Natural killer cell treated with Interleukin-12 subunit alpha and Interleukin-12 subunit beta and Interleukin-15 and Interleukin-18, amount 100 ng/mL, for 72 hours (primary cell): Measurements from ENCODE around the gene TRIM13. TPM values are rescaled to one million over a fixed set of nuclear protein-coding genes. Genes with fewer than 3 reads are reported as not detected.

Source experiments
- ATAC-seq, 2 donors: fragments of 150-1000 bp; cut with Tn5 transposase in 1 of 2; sonication (Bioruptor Pico), chemical (Tn5 transposase) in 1 of 2; 2 replicates each; pipeline ENCODE4 v1.10.0; 2021
- DNase-seq: peaks from one replicate; pipeline ENCODE4 v3.0.0; 2022; ENCODE audit warnings: low spot score
- H3K27ac Mint-ChIP-seq, 2 donors: 1 replicate in 1 of 2; 2 replicates in 1 of 2; pipeline ENCODE4 v1.8.0; 2022; ENCODE audit warnings: mixed read lengths in 2 of 2, mild to moderate bottlenecking in 1 of 2, moderate library complexity in 1 of 2
- H3K27me3 Mint-ChIP-seq, 2 donors: 1 replicate in 1 of 2; 2 replicates in 1 of 2; pipeline ENCODE4 v1.8.0; 2022; ENCODE audit warnings: mixed read lengths in 2 of 2
- H3K36me3 Mint-ChIP-seq: one replicate; pipeline ENCODE4 v1.8.0; 2022; ENCODE audit warnings: mixed read lengths
- H3K4me1 Mint-ChIP-seq, 2 donors: 1 replicate in 1 of 2; 2 replicates in 1 of 2; pipeline ENCODE4 v1.8.0; 2022; ENCODE audit warnings: low read depth in 2 of 2, mixed read lengths in 2 of 2, mild to moderate bottlenecking in 1 of 2
- H3K4me3 Mint-ChIP-seq: one replicate; pipeline ENCODE4 v1.8.0; 2022; ENCODE audit warnings: mixed read lengths
- H3K9me3 Mint-ChIP-seq: 2 replicates; pipeline ENCODE4 v1.8.0; 2022; ENCODE audit warnings: mixed read lengths
- total RNA-seq, 2 donors: library from RNA; stranded (reverse); gene quantifications; one replicate each; pipeline ENCODE4 v1.2.3, GENCODE V29; 2022

TRIM13 gene
- total RNA-seq, 2 donors from 2014 or later = 13.8 to 15.9 TPM

DNA sequence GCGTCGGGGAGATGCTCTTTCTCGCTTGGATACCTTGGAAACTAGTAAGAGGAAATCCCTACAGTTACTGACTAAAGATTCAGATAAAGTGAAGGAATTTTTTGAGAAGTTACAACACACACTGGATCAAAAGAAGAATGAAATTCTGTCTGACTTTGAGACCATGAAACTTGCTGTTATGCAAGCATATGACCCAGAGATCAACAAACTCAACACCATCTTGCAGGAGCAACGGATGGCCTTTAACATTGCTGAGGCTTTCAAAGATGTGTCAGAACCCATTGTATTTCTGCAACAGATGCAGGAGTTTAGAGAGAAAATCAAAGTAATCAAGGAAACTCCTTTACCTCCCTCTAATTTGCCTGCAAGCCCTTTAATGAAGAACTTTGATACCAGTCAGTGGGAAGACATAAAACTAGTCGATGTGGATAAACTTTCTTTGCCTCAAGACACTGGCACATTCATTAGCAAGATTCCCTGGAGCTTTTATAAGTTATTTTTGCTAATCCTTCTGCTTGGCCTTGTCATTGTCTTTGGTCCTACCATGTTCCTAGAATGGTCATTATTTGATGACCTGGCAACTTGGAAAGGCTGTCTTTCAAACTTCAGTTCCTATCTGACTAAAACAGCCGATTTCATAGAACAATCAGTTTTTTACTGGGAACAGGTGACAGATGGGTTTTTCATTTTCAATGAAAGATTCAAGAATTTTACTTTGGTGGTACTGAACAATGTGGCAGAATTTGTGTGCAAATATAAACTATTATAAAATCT lies 15.7 kb downstream of the TRIM13 start:
- DNase-seq = no peak
- Mint-ChIP-seq H3K36me3 (peaks cover 31% of the 10 kb centered on the region), H3K4me1 (peaks cover 5 to 19% of the 10 kb centered on the region in 2 donors), H3K9me3 (no peaks in the 10 kb centered on the region), H3K27me3 (no peaks in the 10 kb centered on the region), H3K27ac (peak overlapping the region in 1 of 2 donors; percentile 65), H3K4me3 (no peak overlapping the region)
- ATAC-seq = no peak

DNA sequence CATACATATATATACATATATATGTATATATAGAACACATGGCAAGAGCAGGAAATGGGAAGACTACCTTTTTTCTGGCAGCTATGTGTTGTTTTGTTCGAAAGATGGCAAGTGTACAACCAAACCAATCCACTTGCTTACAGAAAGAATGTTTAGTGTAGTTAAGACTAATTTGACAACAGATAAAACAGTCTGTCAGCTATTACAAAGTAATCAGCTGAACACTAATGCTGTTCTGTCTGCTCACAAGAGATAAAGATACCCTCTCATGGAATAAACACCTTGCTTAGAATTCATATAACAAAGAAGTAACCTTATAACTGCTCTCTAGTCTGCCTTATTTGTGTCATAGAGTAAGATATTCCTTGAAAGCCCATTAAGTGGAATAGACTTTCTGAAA lies 17.5 kb downstream of the TRIM13 start:
- no peaks in the 10 kb centered on the region for H3K9me3 Mint-ChIP-seq
- no peaks in the 10 kb centered on the region for H3K27me3 Mint-ChIP-seq
- H3K36me3 Mint-ChIP-seq = peaks cover 36% of the 10 kb centered on the region
- no peak overlapping the region for H3K27ac Mint-ChIP-seq
- DNase-seq = no peak
- H3K4me1 Mint-ChIP-seq = peaks cover 11 to 23% of the 10 kb centered on the region in 2 donors
- no peak overlapping the region for H3K4me3 Mint-ChIP-seq
- no peak for ATAC-seq

DNA sequence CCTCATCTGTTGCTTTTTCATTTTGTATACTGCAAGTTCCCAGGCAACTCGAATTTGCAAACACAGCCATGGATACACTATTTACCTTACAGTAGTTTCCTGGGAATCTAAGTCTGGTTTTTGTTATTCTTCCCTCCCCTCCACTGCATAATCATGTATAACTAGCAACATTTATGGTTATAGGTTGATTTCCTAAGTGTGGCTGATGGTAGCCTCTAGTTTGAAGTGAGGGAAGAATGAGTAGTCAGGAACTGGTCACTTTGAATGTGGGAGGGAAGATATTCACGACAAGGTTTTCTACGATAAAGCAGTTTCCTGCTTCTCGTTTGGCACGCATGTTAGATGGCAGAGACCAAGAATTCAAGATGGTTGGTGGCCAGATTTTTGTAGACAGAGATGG lies 18.4 kb downstream of the TRIM13 start, which contains the start of gene KCNRG:
KCNRG (plus strand) TSS at position 187 of the 400 bp plus-strand sequence; CDS start at position 237, 50 bp downstream.
- no peak for DNase-seq
- Mint-ChIP-seq H3K4me3 (no peak within 1 kb of the TSS), H3K9me3 (no peaks in the 10 kb centered on the region), H3K27me3 (no peaks in the 10 kb centered on the region), H3K36me3 (peaks cover 34% of the 10 kb centered on the region), H3K4me1 (peaks cover 11 to 23% of the 10 kb centered on the region in 2 donors), H3K27ac (peak within 1 kb of the TSS in 1 of 2 donors; percentile 39)
- ATAC-seq = no peak

DNA sequence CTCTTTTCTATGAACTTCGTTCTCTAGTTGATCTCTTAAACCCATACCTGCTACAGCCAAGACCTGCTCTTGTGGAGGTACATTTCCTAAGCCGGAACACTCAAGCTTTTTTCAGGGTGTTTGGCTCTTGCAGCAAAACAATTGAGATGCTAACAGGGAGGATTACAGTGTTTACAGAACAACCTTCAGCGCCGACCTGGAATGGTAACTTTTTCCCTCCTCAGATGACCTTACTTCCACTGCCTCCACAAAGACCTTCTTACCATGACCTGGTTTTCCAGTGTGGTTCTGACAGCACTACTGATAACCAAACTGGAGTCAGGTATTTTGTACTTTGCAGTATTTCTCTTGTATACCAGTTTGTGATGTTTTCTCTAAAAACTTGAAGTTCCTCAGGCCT lies 18.9 kb downstream of the TRIM13 start:
- Mint-ChIP-seq H3K36me3 (peaks cover 30% of the 10 kb centered on the region), H3K9me3 (no peaks in the 10 kb centered on the region), H3K27me3 (no peaks in the 10 kb centered on the region), H3K4me1 (peaks cover 11 to 23% of the 10 kb centered on the region in 2 donors), H3K4me3 (no peak overlapping the region), H3K27ac (peak overlapping the region in 1 of 2 donors; percentile 39)
- no peak for DNase-seq
- no peak for ATAC-seq

DNA sequence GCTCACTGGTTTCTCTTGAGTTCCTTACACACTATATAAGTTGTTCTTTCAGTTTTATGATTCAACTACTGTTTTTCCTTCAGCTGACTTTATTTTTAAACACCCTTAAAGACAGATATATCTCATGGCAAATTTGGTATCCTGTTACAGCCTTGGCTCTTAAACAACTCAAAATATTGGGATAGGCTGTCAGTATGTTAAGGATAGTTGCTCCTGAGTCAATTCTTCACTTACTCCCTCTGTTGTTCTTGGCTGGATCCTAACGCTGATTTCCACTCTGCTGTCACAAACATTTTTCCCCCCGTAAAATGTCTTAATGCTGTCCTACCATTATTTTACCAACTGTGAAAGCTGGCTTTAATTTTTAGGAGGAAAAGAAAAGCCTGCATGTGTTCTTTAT lies 19.6 kb downstream of the TRIM13 start:
- ATAC-seq = no peak
- no peak for DNase-seq
- Mint-ChIP-seq H3K27me3 (no peaks in the 10 kb centered on the region), H3K36me3 (peaks cover 24% of the 10 kb centered on the region), H3K4me3 (no peak overlapping the region), H3K9me3 (no peaks in the 10 kb centered on the region), H3K4me1 (peaks cover 11 to 19% of the 10 kb centered on the region in 2 donors), H3K27ac (peak overlapping the region in 1 of 2 donors; percentile 39)

DNA sequence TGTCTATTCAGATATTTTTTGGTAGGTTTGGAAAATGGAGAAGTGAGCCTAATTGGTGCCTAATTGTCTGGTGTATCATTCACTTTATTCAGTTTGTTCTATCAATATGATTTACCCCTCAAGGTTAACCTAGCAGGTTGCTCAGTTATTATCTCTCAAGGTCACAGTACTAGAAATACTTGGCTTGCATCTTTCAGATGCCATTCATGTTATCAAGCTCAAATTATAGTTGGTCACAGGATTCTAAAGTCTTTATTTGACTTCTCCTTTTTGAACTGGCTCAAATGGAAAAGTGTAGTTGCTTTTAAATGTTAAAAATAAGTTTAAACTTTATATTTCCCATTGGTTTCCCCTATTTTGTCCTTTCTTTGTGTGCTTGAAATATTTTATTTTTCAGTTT lies 21.0 kb downstream of the TRIM13 start:
- Mint-ChIP-seq H3K36me3 (peaks cover 11% of the 10 kb centered on the region), H3K4me1 (peaks cover 11 to 14% of the 10 kb centered on the region in 2 donors), H3K9me3 (no peaks in the 10 kb centered on the region), H3K4me3 (no peak overlapping the region), H3K27ac (peak overlapping the region in 1 of 2 donors; percentile 54), H3K27me3 (no peaks in the 10 kb centered on the region)
- ATAC-seq (no peak), DNase-seq (no peak)

DNA sequence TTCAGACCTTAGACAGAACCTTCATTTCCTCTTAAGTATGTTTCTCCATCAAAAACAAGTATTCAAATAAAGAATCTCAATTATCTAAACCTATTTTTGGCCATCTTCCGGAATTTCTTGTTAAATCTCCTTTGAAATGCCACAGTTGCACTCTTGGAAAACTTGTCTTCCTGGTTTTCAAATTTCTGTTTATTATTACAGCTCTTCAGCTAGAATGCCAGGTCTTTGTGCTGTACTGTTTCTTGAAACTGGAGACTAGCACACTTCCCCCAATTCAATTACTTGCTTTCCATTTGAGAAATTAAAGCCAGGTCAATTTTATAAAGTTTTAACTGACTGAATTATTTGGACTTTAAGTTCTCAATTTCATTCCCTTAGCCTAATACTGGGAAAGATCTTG lies 28.6 kb downstream of the TRIM13 start:
- Mint-ChIP-seq H3K27ac (peak overlapping the region in 1 of 2 donors; percentile 74), H3K36me3 (peaks cover 19% of the 10 kb centered on the region), H3K4me1 (peaks cover 0 to 8% of the 10 kb centered on the region in 2 donors), H3K27me3 (no peaks in the 10 kb centered on the region), H3K9me3 (no peaks in the 10 kb centered on the region), H3K4me3 (no peak overlapping the region)
- ATAC-seq = no peak
- no peak for DNase-seq

DNA sequence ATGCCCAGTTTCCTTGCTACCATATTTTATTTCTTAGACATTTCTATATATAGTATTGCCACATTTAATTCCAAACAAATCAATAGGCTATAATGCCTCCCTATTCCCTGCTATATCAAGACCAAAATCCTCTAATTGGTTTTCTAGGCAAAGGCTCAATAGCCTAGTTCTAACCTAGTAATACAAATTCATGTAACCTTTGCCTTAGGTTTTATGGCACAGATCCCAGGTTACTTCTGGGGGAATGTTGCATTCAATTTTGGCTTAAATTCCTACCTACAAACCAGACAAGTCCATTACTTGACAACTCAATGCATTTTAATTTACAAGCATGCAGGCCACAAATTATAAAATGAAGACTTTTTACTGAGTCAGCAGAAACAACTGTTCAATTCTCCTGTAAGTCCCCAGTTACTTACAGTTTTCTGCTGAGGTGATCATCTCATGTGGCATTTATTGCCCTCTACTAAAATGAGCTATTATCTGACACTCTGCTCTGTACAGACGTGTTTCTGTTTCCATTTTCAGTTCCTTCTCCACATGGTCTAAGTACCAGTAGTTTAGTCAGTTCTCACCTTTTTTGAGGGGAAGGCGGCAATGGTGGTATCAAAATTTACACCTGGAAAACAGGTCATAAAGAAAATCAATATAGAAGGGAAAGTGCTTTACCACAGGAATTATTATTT lies 30.1 kb downstream of the TRIM13 start:
- no peaks in the 10 kb centered on the region for H3K9me3 Mint-ChIP-seq
- no peaks in the 10 kb centered on the region for H3K27me3 Mint-ChIP-seq
- peaks cover 0 to 8% of the 10 kb centered on the region in 2 donors for H3K4me1 Mint-ChIP-seq
- H3K27ac Mint-ChIP-seq = peak overlapping the region in 1 of 2 donors; percentile 57
- no peak overlapping the region for H3K4me3 Mint-ChIP-seq
- ATAC-seq (no peak), DNase-seq (no peak)
- peaks cover 19% of the 10 kb centered on the region for H3K36me3 Mint-ChIP-seq

DNA sequence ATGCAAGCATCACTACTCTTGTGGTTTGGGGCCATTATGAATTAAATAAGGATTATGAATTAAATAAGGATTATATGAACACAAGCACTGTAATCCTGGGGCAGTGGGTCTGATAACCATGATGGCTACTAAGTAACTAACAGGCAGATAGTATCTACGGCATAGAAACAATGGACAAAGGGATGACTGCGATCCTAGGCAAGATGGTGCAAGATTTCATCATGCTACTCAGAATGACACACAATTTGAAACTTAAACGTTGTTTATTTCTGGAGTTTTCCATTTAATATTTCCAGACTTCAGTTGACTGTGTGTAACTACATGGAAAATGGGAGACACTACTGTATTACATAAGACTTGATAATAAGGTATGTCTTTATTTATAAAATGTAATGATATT lies 33.5 kb downstream of the TRIM13 start:
- H3K27me3 Mint-ChIP-seq = no peaks in the 10 kb centered on the region
- ATAC-seq (no peak), DNase-seq (no peak)

DNA sequence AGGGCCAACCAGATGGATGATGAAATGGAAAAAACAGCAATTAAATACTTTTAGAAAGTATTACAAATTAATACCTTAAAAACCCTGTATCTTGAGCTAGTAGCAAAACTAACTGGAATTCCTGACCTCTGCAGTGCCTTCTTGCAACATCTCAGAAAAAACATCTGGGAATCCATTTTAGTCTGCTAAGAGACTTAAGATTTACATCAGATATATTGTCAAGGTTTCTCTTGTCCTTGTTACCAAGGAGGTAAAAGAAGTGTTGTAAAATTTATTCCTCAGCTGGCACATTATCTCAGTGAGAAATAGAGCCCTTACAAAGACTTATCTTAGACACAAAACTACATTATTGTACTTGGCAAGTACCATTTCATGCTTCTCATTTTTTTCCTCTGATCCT lies 36.9 kb downstream of the TRIM13 start:
- H3K4me1 Mint-ChIP-seq = peaks cover 0 to 5% of the 10 kb centered on the region in 2 donors
- H3K4me3 Mint-ChIP-seq = no peak overlapping the region
- no peaks in the 10 kb centered on the region for H3K9me3 Mint-ChIP-seq
- ATAC-seq (no peak), DNase-seq (no peak)
- no peaks in the 10 kb centered on the region for H3K27me3 Mint-ChIP-seq
- no peak overlapping the region for H3K27ac Mint-ChIP-seq
- H3K36me3 Mint-ChIP-seq = no peaks in the 10 kb centered on the region

More for the DNA sequence above, 33.5 kb downstream of the TRIM13 start:
- no peaks in the 10 kb centered on the region for H3K9me3 Mint-ChIP-seq
- peaks cover 13% of the 10 kb centered on the region for H3K36me3 Mint-ChIP-seq
- H3K27ac Mint-ChIP-seq = no peak overlapping the region
- peaks cover 0 to 8% of the 10 kb centered on the region in 2 donors for H3K4me1 Mint-ChIP-seq
- H3K4me3 Mint-ChIP-seq = no peak overlapping the region

DNA sequence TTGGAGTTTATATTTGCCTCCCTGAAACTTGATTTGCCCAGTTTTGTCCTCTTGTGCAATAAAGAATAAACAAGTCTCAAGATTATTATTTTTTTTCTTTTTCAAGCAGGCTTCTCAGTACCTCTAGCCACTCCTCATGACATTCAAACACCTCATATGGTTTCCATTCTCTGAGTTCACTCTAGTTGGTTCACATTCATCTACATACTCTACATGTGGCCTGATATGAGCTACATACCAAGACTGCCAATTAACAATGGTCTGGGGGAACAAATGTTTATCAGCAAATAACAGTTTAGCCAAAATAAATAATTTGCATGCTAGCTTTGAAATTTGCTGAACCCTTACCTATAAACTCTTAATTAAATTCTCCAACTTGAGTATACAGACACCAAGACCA lies 40.9 kb downstream of the TRIM13 start:
- Mint-ChIP-seq H3K9me3 (no peaks in the 10 kb centered on the region), H3K4me3 (no peak overlapping the region), H3K4me1 (peaks cover 0 to 5% of the 10 kb centered on the region in 2 donors), H3K27me3 (no peaks in the 10 kb centered on the region), H3K36me3 (peaks cover 6% of the 10 kb centered on the region), H3K27ac (peak overlapping the region in 1 of 2 donors; percentile 37)
- ATAC-seq (no peak), DNase-seq (no peak)

DNA sequence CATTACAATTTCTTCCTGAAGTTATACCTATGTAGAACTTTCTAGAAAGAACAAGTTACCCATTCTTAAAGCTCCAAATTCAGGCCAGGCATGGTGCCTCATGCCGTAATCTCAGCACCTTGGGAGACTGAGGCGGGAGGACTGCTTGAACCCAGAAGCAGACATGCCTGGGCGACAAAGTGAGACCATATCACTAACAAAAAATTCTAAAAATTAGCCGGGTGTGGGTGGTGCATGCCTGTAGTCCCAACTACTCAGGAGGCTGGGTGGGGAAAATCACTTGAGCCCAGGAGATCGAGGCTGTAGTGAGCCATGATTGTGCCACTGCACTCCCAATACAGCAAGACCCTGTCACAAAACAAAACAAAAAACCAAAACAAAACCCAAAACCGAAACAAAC lies 41.4 kb downstream of the TRIM13 start:
- peaks cover 0 to 8% of the 10 kb centered on the region in 2 donors for H3K4me1 Mint-ChIP-seq
- no peaks in the 10 kb centered on the region for H3K27me3 Mint-ChIP-seq
- H3K4me3 Mint-ChIP-seq = no peak overlapping the region
- peaks cover 6% of the 10 kb centered on the region for H3K36me3 Mint-ChIP-seq
- DNase-seq (no peak), ATAC-seq (no peak)
- H3K27ac Mint-ChIP-seq = peak overlapping the region in 1 of 2 donors; percentile 37
- H3K9me3 Mint-ChIP-seq = no peaks in the 10 kb centered on the region

DNA sequence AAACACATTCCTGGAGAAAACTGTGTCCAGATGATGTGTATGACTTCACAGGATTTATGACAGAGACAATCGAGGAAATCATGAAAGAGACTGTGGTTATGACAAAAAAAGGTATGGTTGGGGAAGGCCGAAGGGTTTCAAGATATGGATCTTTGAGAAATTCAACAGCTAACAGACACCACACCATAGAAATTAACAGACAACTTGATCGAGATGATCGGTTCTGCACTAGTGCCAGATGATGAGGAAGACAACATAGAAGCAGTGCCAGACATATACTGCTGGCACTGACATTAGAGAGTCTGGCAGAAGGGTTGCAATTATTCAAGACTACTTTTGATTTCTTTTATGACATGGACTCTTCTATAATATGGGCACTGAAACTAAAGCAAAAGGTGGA lies 55.6 kb downstream of the TRIM13 start:
- Mint-ChIP-seq H3K9me3 (no peaks in the 10 kb centered on the region), H3K27ac (peak overlapping the region; percentile 19 to 40), H3K4me3 (no peak overlapping the region), H3K4me1 (peaks cover 30 to 42% of the 10 kb centered on the region in 2 donors), H3K36me3 (peaks cover 30% of the 10 kb centered on the region), H3K27me3 (no peaks in the 10 kb centered on the region)
- DNase-seq (no peak), ATAC-seq (no peak)

DNA sequence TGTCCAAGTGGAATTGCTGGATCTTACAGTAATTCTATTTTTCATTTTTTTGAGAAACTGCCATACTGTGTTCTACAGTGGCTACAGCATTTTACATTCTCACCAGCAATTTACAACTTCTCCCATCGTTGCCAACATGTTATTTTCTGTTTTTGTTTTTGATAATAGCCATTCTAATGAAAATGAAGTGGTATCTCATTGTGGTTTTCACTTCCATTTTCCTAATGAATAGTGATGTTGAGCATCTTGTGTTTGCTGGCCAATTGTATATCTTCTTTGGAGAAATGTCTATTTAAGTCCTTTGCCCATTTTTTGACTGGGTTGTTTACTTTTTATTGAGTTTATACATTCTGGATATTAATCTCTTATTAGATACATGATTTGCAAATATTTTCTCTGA lies 57.0 kb downstream of the TRIM13 start:
- Mint-ChIP-seq H3K9me3 (no peaks in the 10 kb centered on the region), H3K27me3 (no peaks in the 10 kb centered on the region), H3K27ac (peak overlapping the region; percentile 4 to 6), H3K4me3 (no peak overlapping the region), H3K36me3 (peaks cover 32% of the 10 kb centered on the region), H3K4me1 (peaks cover 32 to 44% of the 10 kb centered on the region in 2 donors)
- DNase-seq (no peak), ATAC-seq (no peak)
